GM20000 (cell line): ENCODE results near the gene PDGFD.

Experiments
- DNase-seq: peaks from one replicate; pipeline ENCODE4 v3.0.0; 2012; ENCODE audit warnings: low spot score
- CTCF ChIP-seq: IDR thresholded peaks from 2 replicates; pipeline ENCODE4 v1.5.1; 2012; ENCODE audit warnings: mild to moderate bottlenecking, control low read depth; ENCODE audit errors: extremely low read depth, missing control alignments

The PDGFD gene

GRCh38 chr11:104175769-104176168, 11.8 kb upstream of the PDGFD start:
- no peak for TF ChIP-seq CTCF

GRCh38 chr11:104169091-104169490, 5.1 kb upstream of the PDGFD start:
- TF ChIP-seq CTCF, result no peak
- no peak for DNase-seq

More at GRCh38 chr11:104175769-104176168, 11.8 kb upstream of the PDGFD start:
- no peak for DNase-seq

- DNase-seq, result no peak
- no peak for TF ChIP-seq CTCF
Measured at GRCh38 chr11:104165014-104165413, 1.1 kb upstream of the PDGFD start.

GRCh38 chr11:104163100-104164027, 583 bp downstream of the PDGFD start:
- TF ChIP-seq CTCF, result no peak
- no peak for DNase-seq

GRCh38 chr11:104161751-104162450, 2.0 kb downstream of the PDGFD start:
- no peak for TF ChIP-seq CTCF
- DNase-seq, result no peak

- DNase-seq, result no peak
- no peak for TF ChIP-seq CTCF
Measured at GRCh38 chr11:104159356-104159755, 4.6 kb downstream of the PDGFD start.

GRCh38 chr11:104155375-104155774, 8.6 kb downstream of the PDGFD start:
- DNase-seq, result no peak
- no peak for TF ChIP-seq CTCF
